HG02763 (cell line): ENCODE results near the gene SH2D2A.

Experiments used
- ATAC-seq: cut with Tn5 transposase; IDR thresholded peaks from one replicate; pipeline ENCODE4 v1.9.1; 2021; ENCODE audit warnings: mild to moderate bottlenecking, moderate library complexity; ENCODE audit not compliant: unreplicated experiment

Gene SH2D2A

DNA sequence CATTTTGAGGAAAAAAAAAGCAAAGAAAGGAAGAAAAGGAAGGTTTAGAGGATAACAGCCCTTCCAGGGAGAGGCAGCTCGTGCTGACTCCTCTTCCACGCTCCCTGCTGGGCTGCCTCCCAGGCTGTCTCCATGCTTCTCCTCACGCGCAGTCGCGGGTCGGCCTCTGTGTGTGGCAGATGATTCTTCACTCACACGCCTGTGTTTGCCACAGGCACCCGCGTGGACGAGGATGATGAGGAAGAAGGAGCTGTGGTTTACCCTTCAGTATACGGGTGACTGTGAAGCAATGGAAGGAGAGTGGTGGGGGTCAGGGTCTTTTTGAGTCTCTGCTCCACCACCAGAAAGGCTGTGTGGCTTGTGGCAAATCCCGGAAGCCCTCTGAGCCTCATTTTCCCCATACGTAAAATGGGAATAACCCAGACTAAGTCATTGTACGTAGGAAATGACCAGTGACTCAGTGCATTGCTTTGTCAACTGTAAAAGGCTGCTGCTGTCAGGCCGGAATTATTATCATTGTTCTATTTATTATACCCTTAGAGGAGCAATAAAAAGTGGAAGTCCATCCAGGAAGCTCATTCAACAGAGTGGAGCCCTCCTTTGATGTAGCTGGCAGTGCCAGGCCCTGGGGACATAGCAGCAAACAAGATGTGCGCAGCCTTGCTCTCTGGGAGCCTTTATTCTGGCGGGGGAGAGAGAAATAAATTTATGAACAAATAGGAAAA is 11.9 kb upstream of the SH2D2A start:
- no peak for ATAC-seq

DNA sequence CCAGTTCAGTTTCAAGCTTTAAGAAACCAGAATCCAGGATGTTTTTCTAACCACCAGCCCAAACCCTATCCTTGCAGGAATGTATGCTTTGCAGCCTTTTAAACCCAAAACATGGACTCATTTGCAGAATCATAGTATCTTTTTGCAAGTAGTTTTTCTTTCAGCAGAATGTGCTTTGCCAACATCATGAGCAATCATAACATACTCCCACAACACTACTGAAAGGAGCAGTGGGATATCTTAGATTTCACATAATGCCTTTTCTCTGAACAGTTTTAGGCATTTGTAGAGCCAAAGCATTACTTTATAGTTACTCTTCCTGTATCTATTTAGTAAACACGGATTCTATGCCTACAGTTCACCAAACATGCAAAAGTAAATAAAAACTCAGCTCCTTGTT is 10.0 kb upstream of the SH2D2A start:
- ATAC-seq = no peak

DNA sequence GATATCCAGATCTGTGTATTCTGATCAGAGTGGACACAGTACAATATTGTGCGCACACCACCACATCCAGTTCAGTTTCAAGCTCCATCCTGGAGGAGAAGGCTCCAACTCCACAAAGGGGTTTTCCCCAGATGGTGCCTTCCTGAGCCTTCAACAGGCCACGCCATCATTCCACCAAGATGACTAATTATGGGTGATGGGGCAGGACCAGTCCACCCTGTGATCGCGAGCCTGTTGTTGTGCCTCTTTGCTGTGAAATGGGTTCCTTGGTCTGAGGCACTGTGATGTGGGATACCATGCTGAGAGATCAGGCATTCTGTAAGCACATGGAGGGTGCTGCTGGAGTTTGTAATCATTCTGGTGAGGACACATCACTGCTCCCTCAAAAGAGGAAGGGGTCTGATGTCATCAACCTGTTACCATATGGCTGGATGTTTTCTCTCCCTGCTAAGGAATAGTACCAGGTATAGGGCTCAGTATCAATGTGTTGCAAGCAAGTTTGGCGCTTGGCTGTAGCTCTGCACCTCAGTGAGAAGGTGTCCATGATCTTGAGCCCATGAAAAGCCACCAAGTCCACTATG is 6.7 kb upstream of the SH2D2A start:
- ATAC-seq = no peak

DNA sequence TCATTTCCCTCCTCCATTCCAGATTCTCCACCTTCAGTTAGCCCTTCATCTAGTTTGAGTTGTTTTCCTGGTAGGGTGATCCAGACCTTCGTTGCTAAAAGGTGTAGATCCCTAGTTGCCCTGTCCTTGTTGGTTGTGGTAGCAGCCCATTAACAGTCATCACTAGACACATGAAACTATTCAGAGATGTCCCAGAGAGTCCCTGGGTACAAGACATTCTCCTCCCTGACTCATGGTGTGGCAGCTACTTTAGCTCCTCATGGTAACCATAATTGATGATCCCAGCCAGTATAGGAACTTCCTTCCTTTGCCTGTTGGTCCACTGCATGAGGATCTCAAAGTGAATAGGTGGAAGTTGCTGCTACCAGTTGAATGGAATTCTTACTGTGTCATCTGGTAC is 6.0 kb upstream of the SH2D2A start:
- ATAC-seq = no peak

DNA sequence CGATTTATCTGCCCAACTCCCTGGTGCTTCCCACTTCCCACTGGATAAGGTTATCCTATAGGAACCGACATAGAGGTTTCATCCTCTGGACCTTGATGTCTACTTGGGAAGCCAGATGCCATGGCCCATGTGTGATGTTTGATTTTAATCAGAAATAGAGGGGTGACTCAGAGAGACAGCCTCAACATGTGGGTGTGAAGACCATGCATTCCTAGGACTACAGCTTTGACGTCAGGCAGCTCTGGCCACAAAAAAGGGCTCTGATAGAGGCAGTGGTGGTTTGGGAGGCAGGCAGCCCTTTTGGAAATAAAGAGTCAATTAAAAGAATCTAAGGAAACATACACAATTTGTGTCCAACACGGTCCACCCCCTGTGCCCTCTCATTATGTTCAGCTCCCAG is 5.2 kb upstream of the SH2D2A start:
- no peak for ATAC-seq

DNA sequence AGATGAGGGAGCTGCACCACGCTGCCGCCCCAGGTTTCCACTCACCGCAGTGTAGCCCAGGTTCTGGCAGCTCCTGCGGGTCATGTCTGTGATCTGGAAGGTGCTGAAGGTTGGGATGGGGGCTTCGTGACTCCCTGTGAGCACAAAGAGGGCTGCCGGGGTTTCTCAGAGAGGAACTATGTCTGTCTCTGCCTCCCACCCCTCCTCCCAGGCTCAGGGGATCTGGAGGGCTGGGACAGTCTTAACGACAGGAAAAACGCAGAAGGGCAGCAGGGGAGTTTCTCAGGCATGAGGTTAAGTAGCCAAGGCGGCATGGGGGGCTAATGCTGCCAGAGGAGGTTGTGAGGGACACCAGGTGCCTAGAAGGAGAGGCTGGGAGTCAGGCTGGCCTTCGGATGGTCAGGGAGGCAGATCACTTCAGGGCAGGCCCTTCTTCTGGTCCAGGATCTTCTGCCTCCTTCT is 656 bp downstream of the SH2D2A start:
- ATAC-seq = no peak

DNA sequence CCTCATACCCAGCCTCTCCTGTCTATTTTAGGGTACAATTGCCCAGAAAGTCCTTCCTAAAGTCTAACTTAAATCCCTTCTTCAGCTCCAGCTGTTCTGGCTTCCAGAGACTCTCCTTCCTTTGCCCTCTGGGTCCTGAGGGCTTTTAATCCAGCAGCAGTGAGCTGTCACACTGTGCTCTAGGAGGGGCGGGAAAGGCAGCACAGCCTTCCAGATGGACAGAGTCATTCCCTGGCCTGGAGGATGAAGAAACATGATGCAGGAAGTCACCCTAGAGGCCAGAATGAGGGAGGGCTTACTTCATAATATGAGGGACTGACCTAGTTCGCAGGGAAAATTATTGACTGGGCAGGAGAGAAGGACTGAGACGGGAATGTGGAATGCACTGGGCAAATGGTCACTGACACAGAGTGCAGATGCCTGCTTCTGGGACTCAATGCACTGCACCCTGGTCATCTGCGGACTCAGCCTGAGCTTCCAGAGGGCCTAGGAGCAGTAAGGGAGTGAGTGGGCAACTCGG is 1.3 kb downstream of the SH2D2A start:
- no peak for ATAC-seq

DNA sequence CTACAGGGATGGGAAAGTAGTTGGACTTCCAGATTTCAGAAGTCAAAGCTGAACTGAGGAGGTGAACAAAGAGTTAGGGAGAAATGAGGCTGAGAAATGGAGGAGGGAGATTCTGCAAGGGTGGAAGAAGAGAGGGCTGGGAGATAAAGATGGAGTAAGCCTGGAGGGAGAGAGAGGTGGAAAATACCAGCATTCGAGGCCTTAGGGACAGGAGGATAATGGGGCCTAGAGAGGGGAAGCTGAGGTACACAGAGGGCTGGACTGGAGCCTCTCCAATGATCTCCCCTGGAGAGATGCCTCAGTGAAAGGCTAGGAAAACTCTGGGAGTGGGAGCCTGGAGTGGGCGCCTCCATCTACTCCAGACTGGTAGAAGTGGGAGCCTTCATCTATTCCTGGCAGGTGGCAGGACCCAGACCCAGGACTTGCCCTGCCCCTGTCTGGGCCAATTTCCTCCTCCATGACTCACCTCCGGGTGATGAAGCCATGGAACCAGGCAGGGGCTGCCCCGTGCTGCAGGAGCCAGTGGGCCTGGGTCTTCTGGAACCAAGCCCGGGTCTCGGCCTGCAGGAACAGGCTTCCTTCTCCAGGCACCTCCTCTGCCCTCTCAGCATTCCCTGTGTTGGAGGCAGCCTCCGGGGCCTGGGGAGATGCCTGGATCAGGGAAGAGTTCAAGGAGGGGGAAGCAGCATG is 1.9 kb downstream of the SH2D2A start:
- no peak for ATAC-seq

DNA sequence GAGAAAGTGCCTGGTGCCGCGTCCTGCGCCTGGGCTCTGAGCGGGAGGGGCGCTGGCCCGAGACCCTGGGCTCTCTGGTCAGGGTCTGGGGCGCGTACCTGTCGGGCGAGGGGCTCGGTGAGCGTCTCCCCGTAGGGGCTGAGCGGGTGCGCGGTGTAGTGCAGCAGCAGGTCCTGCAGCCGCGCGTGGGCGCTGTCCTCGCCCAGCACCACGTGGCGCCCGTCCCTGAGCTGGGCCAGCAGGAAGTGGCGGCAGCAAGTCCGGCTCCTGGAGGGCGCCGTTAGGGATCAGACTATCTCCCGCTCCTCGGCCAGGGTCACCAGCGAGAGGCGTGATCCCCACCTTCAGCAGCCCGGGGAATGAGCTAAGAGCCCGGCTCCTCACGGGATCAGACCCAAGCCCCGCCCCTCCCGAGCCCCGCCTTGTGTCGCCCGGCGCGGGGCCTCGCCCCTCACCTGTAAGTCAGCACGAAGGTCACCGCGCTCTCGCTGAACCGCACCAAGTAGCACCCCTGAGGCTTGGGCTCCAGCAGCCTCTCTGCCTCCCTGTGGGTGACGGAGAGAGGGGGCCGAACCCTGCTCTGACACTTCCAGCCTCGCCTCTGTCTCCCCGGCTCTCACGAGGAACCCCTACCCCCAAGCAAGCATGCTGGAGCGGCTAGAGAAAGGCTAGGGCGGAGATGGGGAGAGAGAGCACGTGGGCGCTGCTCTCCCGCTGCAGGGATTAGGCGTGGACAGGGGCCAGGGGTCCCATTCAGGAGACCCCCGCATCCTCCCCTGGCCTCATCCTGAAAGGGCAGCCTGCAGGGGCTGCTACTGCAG is 2.7 kb downstream of the SH2D2A start:
- no peak for ATAC-seq

DNA sequence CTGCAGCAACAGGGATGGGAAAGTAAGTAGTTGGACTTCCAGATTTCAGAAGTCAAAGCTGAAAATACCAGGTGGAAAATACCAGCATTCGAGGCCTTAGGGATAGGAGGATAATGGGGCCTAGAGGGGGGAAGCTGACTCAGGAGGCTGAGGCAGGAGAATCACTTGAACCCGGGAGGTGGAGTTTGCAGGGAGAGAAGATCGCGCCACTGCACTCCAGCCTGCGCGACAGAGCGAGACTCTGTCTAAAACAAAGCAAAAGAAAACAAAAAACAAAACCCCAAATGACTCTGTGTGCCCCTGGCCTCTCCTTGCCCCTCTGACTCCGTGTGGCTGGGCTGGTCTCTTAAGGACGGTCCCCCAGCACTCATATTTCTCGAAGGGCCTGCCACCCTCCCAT is 3.4 kb downstream of the SH2D2A start:
- ATAC-seq = no peak

DNA sequence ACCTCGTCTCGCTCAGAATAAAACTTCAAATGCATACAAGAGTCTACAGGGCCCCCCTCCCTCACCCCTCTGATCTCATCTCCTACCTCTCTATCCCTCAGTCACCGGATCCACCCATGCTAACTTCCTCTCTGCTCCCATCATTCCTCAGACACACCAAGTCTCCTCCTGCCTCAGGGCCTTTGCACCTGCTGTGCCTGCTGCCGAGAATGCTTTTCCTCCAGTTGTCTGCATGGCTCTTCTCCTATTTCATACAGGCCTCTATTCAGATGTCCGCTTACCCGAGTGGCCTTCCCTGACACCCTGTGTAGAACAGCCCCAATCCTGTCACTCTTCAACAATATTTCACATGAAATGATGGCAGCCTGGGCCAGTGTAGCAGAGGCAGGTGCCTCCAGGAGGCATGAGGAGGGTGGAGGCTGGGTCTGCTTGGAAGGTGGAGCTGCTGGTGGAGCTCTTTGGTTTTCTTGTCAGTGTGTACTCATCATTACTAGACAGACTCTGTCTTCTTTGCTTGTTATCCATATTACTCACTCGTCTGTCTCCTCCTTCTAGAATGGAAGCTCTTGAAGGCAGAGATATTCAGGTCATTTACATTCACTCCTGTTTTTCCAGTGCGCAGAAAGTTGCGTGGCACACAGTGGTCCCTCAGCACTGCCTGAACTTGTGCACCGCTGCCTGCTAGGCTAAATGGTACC is 4.2 kb downstream of the SH2D2A start:
- ATAC-seq = no peak

DNA sequence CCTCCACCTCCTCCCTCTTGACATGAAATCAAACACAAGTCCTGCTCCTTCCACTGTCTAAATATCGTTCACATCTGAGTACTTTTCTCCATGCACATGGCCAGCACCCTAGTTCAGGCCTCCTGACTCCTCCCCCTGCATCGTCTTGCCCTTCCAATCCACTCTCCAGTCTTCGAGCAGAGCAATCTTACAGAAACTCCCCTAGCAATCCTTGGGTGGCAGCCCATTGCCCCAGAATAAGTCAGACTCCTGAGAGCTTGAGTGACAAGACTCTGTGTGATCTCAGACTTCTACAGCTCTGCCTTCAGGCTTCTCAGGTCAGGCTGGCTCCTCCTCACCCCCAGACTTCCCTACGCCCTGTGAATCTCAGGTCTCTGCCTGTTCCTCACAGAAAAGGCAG is 5.5 kb downstream of the SH2D2A start:
- ATAC-seq = no peak

DNA sequence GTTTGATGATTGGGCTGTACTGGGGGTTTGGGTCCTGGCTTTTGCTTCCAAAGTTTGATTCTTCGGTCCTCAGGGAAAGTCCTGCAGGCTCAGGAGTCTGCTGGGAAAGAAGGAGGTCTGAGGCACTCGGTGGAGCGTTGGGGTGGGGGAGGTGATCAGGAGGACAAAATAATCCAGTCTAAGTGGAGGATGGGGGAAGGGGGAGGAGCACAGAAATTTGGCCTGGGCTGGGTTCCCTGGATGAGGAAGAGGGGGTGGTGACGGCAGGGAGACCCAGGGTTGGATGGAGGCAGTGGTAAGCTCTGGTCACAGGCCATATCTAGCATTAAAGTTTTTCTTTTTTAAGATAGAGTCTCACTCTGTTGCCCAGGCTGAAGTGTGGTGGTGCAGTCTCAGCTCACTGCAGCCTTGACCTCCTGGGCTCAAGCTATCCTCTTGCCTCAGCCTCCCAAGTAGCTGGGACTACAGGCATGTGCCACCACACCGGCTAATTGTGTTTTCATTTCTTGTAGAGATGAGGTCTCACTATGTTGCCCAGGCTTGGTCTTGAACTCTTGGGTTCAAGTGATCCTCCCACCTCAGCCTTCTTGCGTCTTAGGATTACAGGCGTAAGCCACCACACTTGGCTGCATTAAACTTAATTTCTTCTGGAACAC is 6.8 kb downstream of the SH2D2A start:
- ATAC-seq = no peak

DNA sequence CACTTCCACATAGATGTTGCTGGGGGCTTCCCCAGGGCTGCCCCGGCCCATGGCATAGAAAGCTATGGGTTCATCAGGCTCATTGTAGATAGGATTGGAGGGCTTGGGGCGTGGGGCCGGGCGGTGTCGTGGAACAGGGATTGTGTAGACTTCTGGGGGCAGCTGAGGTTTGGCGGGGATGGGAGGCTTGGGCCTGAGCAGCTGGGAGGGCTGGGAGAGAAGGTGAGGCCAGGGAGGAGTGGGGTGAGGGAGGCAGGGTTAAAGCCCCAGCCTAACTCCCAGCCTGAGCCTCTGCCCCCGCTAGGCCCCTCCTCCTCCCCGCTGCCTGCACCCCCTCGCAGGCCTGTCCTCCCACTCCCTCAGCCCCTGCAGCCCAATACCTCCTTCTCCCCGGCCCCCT is 7.4 kb downstream of the SH2D2A start:
- no peak for ATAC-seq

DNA sequence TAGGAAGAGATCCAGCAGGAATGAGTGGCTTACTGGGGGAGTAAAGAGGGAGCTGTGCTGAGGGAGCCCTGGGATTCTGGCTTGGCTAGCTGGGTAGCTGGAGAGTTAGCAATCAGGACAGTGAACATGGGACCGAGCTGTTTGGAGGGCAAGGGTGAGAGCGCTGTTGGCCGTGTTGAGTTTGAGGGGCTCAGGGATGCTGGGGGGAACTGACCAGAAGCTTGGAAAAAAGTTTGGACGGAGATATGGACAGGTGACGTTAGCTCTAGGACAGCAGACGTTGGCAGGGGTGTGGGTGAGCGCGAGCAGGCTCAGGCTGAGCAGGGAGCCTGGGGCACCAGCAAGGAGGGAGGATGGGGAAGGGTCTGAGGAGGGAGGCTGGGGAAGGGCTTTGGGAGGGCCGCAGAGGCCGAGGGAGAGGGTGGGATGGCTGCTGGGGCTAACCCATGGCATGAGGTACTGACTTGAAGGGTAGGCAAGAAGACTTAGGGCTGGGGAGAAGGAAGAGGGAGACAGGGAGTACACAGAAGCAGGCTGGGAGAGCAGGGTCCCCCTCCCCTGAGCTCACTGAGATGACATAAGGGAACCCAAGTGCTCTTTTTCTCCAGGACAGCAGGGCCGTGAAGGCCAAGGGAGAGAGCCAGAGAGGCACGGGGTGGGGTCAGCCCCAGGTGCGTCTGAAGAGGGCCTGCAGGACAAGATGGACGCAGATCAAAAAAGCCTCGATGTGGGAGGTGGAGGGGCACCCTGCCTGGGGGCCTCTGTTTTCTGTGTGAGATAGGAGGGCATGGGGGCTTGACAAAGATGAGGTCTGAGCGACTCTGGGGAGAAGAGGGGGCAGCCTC is 8.2 kb downstream of the SH2D2A start:
- no peak for ATAC-seq

DNA sequence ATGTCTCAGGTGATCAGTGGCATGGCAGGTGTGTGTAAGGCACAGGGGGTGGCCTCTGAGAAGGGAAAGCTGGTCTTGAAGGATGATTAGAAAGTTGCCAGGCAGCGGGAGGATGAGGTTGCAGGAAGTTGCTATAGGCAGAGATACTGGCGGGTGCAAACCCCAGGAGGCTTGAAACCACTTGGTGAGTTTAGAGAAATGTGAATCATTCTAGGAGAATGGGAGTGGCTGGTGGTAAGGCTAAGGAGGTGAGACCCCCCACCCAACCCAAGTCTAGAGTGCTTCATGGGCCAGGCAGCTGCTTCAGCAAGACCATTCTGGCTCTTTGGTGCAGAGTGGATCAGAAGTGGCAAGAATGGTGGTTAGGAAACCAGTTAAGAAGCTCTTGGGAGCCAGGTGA is 9.0 kb downstream of the SH2D2A start:
- ATAC-seq = no peak

DNA sequence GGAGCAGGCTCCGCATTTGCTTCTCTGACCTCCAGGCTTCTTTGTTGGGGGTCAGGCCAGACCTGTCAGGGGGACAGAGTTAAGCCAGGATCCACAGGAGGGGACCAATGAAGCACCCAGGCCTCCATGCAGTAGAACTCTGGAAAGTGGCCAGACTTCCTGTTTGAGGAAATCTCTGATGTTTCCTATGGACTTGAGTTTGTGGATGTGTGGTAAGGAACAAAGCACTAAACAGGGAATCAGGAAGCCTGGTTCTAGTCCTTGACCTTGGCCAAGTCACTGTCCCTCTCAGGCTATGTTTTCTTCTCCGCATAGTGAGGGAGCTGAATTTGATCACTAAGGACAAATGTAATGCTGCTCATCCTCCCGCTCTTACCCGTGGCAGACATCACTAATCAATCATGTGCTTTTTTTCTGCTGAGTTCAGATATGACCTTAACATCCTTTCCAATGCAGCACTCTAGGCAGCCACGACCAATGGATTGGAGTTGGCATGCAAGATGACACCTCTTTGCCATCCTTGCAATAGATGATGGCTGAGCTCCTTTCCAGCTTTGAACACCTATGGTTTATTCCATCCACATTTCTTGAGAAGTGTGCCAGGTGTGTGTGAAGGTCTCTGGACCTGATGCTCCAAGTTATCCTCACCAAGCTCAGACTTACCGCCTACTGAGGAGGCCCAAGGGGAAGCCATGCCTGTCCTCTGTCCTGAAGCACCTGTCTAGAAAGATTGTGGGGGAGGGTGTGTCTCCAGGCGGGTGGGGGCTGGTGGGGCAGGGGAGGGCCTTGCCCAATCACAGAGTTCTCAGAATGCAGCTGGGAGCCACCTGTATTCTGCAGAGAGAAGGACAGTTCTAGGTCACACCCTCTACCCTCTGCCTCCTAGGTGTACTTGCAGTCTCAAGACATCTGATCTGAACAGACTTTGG is 9.9 kb downstream of the SH2D2A start:
- no peak for ATAC-seq
